Astrocyte (in vitro differentiated cells and primary cell): Measurements from ENCODE around the gene GNPTG. TPM values are rescaled to one million over a fixed set of nuclear protein-coding genes. Genes with fewer than 3 reads are reported as not detected.

ENCODE experiments used
- DNase-seq: peaks from one replicate; pipeline ENCODE4 v3.0.0-alpha.2; 2010; ENCODE audit warnings: low read depth
- FAIRE-seq: peaks from 2 replicates; lab custom pipeline; 2011; peaks lifted over from hg19 to GRCh38; lab: Jason Lieb, UNC
- H2AFZ ChIP-seq: 2 replicates; pipeline ENCODE4 v1.6.0; 2012; ENCODE audit warnings: low read depth, low read length, inconsistent platforms
- H3K27ac ChIP-seq: 2 replicates; pipeline ENCODE4 v1.5.1; 2011; ENCODE audit warnings: low read depth, low read length, inconsistent platforms
- H3K27me3 ChIP-seq: 2 replicates; pipeline ENCODE4 v1.6.0; 2011; ENCODE audit warnings: low read length, inconsistent platforms; ENCODE audit not compliant: insufficient read depth
- H3K36me3 ChIP-seq: 2 replicates; pipeline ENCODE4 v1.5.1; 2011; ENCODE audit warnings: low read length, inconsistent platforms; ENCODE audit not compliant: insufficient read depth
- H3K4me1 ChIP-seq: 2 replicates; pipeline ENCODE4 v1.5.1; 2011; ENCODE audit warnings: low read length, inconsistent platforms; ENCODE audit not compliant: insufficient read depth
- H3K4me2 ChIP-seq: 2 replicates; pipeline ENCODE4 v1.6.0; 2012; ENCODE audit warnings: low read length, inconsistent platforms
- H3K4me3 ChIP-seq: 2 replicates; pipeline ENCODE4 v1.5.1; 2011; ENCODE audit warnings: low read depth, mild to moderate bottlenecking, low read length, inconsistent platforms; ENCODE audit not compliant: insufficient read depth
- H3K79me2 ChIP-seq: 2 replicates; pipeline ENCODE4 v1.6.0; 2012; ENCODE audit warnings: mild to moderate bottlenecking, low read length, inconsistent platforms; ENCODE audit not compliant: insufficient read depth
- H3K9ac ChIP-seq: 2 replicates; pipeline ENCODE4 v1.6.0; 2012; ENCODE audit warnings: mild to moderate bottlenecking, low read length, inconsistent platforms
- H3K9me3 ChIP-seq: 2 replicates; pipeline ENCODE4 v1.5.1; 2012; ENCODE audit warnings: low read depth, mild to moderate bottlenecking, low read length, inconsistent platforms; ENCODE audit not compliant: insufficient read depth
- H4K20me1 ChIP-seq: 2 replicates; pipeline ENCODE4 v1.6.0; 2012; ENCODE audit warnings: low read length, inconsistent platforms; ENCODE audit not compliant: insufficient read depth
- H3K27ac Mint-ChIP-seq: one replicate; pipeline ENCODE4 v1.8.0; 2021; ENCODE audit warnings: mild to moderate bottlenecking, mixed read lengths; ENCODE audit not compliant: unreplicated experiment
- H3K27me3 Mint-ChIP-seq: one replicate; pipeline ENCODE4 v1.8.0; 2021; ENCODE audit warnings: low read depth, mixed read lengths; ENCODE audit not compliant: unreplicated experiment
- H3K36me3 Mint-ChIP-seq: one replicate; pipeline ENCODE4 v1.8.0; 2021; ENCODE audit warnings: low read depth, mixed read lengths; ENCODE audit not compliant: unreplicated experiment
- H3K4me1 Mint-ChIP-seq: one replicate; pipeline ENCODE4 v1.8.0; 2021; ENCODE audit warnings: low read depth, mixed read lengths; ENCODE audit not compliant: unreplicated experiment
- H3K4me3 Mint-ChIP-seq: one replicate; pipeline ENCODE4 v1.8.0; 2021; ENCODE audit warnings: mild to moderate bottlenecking, moderate library complexity, mixed read lengths; ENCODE audit not compliant: unreplicated experiment
- H3K9me3 Mint-ChIP-seq: one replicate; pipeline ENCODE4 v1.8.0; 2021; ENCODE audit warnings: mild to moderate bottlenecking, mixed read lengths; ENCODE audit not compliant: unreplicated experiment
- EZH2 ChIP-seq: IDR thresholded peaks from 2 replicates; pipeline ENCODE4 v1.6.1; 2012; ENCODE audit warnings: mild to moderate bottlenecking, low read length, inconsistent platforms; ENCODE audit not compliant: insufficient read depth
- total RNA-seq: library from RNA; stranded (reverse); gene quantifications from 2 replicates; pipeline ENCODE4 v1.2.1, GENCODE V29; 2021
- TF ChIP-seq, protein P1 (sequence below): IDR thresholded peaks from 2 replicates; pipeline ENCODE4 v1.5.1; 2011; ENCODE audit warnings: low read depth, mild to moderate bottlenecking, inconsistent platforms, low read length, moderate library complexity; ENCODE audit not compliant: insufficient read depth

GNPTG gene
- total RNA-seq, 1 donor from 2014 or later = 45.5 TPM

DNA sequence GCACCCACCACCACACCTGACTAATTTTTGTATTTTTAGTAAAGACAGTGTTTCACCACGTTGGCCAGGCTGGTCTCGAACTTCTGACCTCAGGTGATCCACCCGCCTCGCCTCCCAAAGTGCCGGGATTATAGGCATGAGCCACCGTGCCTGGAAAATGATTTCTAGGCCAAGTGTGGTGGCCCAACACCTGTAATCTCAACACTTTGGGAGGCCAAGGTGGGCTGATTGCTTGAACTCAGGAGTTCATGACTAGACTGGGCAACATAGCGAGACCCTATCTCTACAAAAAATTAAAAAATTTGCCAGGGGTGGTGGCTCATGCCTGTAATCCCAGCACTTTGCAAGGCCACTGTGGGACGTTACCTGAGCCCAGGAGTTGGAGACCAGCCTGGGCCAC is 29.3 kb upstream of the GNPTG start:
- FAIRE-seq = no peak
- no peaks in the 10 kb centered on the region for H3K4me1 Mint-ChIP-seq
- Histone ChIP-seq H3K4me1 (no peaks in the 10 kb centered on the region), H4K20me1 (peaks cover 66% of the 10 kb centered on the region), H3K4me2 (no peak overlapping the region), H3K27me3 (no peaks in the 10 kb centered on the region), H2AFZ (no peak overlapping the region), H3K9ac (no peak overlapping the region), H3K79me2 (peaks cover 26% of the 10 kb centered on the region), H3K27ac (no peak overlapping the region), H3K36me3 (peaks cover 30% of the 10 kb centered on the region), H3K4me3 (no peak overlapping the region), H3K9me3 (no peaks in the 10 kb centered on the region)
- no peak overlapping the region for H3K27ac Mint-ChIP-seq
- no peak overlapping the region for H3K4me3 Mint-ChIP-seq
- H3K36me3 Mint-ChIP-seq = peaks cover 5% of the 10 kb centered on the region
- peaks cover 3% of the 10 kb centered on the region for H3K9me3 Mint-ChIP-seq
- no peak for DNase-seq
- H3K27me3 Mint-ChIP-seq = no peaks in the 10 kb centered on the region
- TF ChIP-seq, protein P1, sequence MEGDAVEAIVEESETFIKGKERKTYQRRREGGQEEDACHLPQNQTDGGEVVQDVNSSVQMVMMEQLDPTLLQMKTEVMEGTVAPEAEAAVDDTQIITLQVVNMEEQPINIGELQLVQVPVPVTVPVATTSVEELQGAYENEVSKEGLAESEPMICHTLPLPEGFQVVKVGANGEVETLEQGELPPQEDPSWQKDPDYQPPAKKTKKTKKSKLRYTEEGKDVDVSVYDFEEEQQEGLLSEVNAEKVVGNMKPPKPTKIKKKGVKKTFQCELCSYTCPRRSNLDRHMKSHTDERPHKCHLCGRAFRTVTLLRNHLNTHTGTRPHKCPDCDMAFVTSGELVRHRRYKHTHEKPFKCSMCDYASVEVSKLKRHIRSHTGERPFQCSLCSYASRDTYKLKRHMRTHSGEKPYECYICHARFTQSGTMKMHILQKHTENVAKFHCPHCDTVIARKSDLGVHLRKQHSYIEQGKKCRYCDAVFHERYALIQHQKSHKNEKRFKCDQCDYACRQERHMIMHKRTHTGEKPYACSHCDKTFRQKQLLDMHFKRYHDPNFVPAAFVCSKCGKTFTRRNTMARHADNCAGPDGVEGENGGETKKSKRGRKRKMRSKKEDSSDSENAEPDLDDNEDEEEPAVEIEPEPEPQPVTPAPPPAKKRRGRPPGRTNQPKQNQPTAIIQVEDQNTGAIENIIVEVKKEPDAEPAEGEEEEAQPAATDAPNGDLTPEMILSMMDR = no peak
- TF ChIP-seq EZH2 = no peak

DNA sequence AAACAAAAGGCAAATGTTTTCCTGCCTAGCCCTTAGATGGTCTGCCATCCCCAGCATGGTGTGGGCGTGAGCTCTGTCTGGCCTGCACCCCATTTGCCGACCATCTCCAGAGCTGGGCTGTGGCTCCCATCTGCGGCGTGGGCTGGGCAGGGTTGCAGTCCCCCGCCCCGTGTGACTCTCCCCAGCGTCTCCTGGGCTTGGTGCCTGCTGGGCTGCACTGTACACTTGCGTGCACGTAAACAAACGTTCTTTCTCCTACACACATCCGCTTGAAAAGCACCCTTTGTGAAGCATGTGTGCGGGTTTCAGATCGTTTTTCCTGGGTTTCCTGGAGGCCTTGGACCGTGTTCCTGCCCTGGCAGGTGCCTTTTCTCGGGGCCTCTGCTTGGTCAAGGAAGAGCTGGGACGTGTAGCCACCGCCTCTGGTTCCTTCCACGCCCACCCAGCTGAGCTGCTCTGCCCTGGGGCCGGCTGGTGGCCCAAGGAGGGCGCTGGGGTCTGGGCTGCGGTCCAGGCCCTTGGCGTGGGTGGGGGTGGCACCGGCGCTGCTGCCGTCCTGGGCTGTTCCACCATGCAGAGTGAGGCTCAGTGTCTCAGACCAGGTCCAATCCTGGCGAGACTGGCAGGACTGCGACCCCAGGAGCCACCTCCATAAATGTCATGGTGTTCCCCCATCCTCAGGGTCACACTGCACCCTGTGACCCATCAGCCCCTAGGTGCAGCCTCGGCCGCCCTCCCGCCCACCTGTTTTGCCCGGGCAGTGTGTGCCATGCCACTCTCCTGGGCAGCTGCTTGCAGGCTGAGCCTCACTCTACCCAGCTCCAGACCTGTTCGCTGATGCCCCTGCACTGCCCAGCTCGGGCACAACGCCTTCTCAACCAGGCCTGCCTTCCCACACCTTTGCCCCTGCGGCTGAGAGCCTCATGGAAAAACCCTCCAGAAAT is 28.2 kb upstream of the GNPTG start:
- peaks cover 3% of the 10 kb centered on the region for H3K36me3 Mint-ChIP-seq
- H3K4me1 Mint-ChIP-seq = no peaks in the 10 kb centered on the region
- H3K27ac ChIP-seq = no peak overlapping the region
- no peak overlapping the region for H2AFZ ChIP-seq
- no peak overlapping the region for H3K4me2 ChIP-seq
- H3K9me3 Mint-ChIP-seq = peaks cover 3% of the 10 kb centered on the region
- H3K27ac Mint-ChIP-seq = no peak overlapping the region
- DNase-seq (no peak), FAIRE-seq (no peak)
- no peak for TF ChIP-seq EZH2
- TF ChIP-seq, protein P1 = no peak
- no peaks in the 10 kb centered on the region for H3K9me3 ChIP-seq
- no peak overlapping the region for H3K4me3 Mint-ChIP-seq
- peaks cover 55% of the 10 kb centered on the region for H4K20me1 ChIP-seq
- H3K36me3 ChIP-seq = peaks cover 19% of the 10 kb centered on the region
- no peaks in the 10 kb centered on the region for H3K4me1 ChIP-seq
- H3K79me2 ChIP-seq = peaks cover 15% of the 10 kb centered on the region
- no peaks in the 10 kb centered on the region for H3K27me3 Mint-ChIP-seq
- H3K9ac ChIP-seq = no peak overlapping the region
- no peaks in the 10 kb centered on the region for H3K27me3 ChIP-seq
- no peak overlapping the region for H3K4me3 ChIP-seq
